ENCODE measurements around the gene CUL3. TPM values are rescaled to one million over a fixed set of nuclear protein-coding genes. Genes with fewer than 3 reads are reported as not detected.

Gene CUL3
- total and polyA plus RNA-seq, 2 experiments from 2014 or later: 86.0 to 125 TPM

- TF ChIP-seq, protein P1, sequence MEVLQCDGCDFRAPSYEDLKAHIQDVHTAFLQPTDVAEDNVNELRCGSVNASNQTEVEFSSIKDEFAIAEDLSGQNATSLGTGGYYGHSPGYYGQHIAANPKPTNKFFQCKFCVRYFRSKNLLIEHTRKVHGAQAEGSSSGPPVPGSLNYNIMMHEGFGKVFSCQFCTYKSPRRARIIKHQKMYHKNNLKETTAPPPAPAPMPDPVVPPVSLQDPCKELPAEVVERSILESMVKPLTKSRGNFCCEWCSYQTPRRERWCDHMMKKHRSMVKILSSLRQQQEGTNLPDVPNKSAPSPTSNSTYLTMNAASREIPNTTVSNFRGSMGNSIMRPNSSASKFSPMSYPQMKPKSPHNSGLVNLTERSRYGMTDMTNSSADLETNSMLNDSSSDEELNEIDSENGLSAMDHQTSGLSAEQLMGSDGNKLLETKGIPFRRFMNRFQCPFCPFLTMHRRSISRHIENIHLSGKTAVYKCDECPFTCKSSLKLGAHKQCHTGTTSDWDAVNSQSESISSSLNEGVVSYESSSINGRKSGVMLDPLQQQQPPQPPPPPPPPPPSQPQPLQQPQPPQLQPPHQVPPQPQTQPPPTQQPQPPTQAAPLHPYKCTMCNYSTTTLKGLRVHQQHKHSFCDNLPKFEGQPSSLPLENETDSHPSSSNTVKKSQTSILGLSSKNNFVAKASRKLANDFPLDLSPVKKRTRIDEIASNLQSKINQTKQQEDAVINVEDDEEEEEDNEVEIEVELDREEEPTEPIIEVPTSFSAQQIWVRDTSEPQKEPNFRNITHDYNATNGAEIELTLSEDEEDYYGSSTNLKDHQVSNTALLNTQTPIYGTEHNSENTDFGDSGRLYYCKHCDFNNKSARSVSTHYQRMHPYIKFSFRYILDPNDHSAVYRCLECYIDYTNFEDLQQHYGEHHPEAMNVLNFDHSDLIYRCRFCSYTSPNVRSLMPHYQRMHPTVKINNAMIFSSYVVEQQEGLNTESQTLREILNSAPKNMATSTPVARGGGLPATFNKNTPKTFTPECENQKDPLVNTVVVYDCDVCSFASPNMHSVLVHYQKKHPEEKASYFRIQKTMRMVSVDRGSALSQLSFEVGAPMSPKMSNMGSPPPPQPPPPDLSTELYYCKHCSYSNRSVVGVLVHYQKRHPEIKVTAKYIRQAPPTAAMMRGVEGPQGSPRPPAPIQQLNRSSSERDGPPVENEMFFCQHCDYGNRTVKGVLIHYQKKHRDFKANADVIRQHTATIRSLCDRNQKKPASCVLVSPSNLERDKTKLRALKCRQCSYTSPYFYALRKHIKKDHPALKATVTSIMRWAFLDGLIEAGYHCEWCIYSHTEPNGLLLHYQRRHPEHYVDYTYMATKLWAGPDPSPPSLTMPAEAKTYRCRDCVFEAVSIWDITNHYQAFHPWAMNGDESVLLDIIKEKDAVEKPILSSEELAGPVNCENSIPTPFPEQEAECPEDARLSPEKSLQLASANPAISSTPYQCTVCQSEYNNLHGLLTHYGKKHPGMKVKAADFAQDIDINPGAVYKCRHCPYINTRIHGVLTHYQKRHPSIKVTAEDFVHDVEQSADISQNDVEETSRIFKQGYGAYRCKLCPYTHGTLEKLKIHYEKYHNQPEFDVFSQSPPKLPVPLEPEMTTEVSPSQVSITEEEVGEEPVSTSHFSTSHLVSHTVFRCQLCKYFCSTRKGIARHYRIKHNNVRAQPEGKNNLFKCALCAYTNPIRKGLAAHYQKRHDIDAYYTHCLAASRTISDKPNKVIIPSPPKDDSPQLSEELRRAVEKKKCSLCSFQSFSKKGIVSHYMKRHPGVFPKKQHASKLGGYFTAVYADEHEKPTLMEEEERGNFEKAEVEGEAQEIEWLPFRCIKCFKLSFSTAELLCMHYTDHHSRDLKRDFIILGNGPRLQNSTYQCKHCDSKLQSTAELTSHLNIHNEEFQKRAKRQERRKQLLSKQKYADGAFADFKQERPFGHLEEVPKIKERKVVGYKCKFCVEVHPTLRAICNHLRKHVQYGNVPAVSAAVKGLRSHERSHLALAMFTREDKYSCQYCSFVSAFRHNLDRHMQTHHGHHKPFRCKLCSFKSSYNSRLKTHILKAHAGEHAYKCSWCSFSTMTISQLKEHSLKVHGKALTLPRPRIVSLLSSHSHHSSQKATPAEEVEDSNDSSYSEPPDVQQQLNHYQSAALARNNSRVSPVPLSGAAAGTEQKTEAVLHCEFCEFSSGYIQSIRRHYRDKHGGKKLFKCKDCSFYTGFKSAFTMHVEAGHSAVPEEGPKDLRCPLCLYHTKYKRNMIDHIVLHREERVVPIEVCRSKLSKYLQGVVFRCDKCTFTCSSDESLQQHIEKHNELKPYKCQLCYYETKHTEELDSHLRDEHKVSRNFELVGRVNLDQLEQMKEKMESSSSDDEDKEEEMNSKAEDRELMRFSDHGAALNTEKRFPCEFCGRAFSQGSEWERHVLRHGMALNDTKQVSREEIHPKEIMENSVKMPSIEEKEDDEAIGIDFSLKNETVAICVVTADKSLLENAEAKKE (CRISPR knock-in tag; IDR thresholded peaks at IDR 0.05): no peak
- no peak for TF ChIP-seq ETS1 (IDR thresholded peaks at IDR 0.05)
- no peak for TF ChIP-seq CTCF (conservative IDR thresholded peaks at IDR 0.05; ENCODE audit: low read depth in 2 of 2)
- TF ChIP-seq NANOG (IDR thresholded peaks at IDR 0.05; ENCODE audit: borderline replicate concordance): no peak
- TF ChIP-seq JUNB (IDR thresholded peaks at IDR 0.05; ENCODE audit: unreplicated experiment): no peak
- TF ChIP-seq ZNF331 (CRISPR knock-in tag; IDR thresholded peaks at IDR 0.05; ENCODE audit: low read depth): no peak
Observed at GRCh38 chr2:224552771-224553170, 32.4 kb downstream of the CUL3 start (continued).

DNA sequence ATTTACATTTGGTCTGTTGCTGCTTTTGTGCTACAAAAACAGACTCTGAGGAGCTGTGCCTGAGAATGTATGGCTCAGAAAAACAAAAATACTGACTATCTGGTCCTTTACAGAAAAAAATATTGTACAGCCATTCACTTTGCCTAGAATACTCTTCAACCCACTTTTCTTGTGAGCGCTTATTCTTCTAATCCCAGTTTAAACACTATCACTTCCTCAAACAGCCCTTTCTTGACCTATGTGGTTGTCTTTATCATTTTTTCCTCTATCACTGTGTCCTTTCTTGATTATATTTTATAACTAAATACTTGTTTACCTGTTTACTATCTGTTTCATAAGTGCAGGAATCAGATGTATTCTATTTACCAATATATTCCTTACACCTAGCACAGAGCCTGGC is 33.5 kb downstream of the CUL3 start:
- Histone ChIP-seq H3K27ac (ENCODE audit: low read depth) (no peak overlapping the region), H3K9me2 (ENCODE audit: insufficient read depth) (no peaks in the 10 kb centered on the region), H3K4me1 (ENCODE audit: insufficient read depth) (peaks cover 14% of the 10 kb centered on the region), H4K20me1 (replicated peaks; ENCODE audit: insufficient read depth) (peaks cover 4% of the 10 kb centered on the region), H3K36me3 (ENCODE audit: insufficient read depth) (no peaks in the 10 kb centered on the region), H3K4me2 (no peak overlapping the region), H3K4me3 (no peak overlapping the region), H2AFZ (no peak overlapping the region), H3K27me3 (ENCODE audit: insufficient read depth) (no peaks in the 10 kb centered on the region), H3F3A (replicated peaks; ENCODE audit: low read depth) (no peaks in the 10 kb centered on the region), H3K79me2 (replicated peaks; ENCODE audit: insufficient read depth) (peaks cover 99% of the 10 kb centered on the region)
- ATAC-seq (no peak), DNase-seq (ENCODE audit: low spot score) (no peak)
- no peak overlapping the region for H3K4me3 Mint-ChIP-seq
- H3K4me1 Mint-ChIP-seq: peaks cover 17% of the 10 kb centered on the region
- H3K9me3 Mint-ChIP-seq: no peaks in the 10 kb centered on the region
- H3K27ac Mint-ChIP-seq: no peak overlapping the region
- H3K36me3 Mint-ChIP-seq (ENCODE audit: low read depth): peaks cover 5% of the 10 kb centered on the region; the same call in 1 of the 3 replicates
- H3K27me3 Mint-ChIP-seq (ENCODE audit: insufficient read depth, low read depth, poor library complexity): peaks cover 5% of the 10 kb centered on the region
- TF ChIP-seq JUNB (IDR thresholded peaks at IDR 0.05; ENCODE audit: unreplicated experiment): no peak
- no peak for TF ChIP-seq POLR2AphosphoS5 (IDR thresholded peaks at IDR 0.05; ENCODE audit: low read depth)
- TF ChIP-seq, protein P1 (CRISPR knock-in tag; IDR thresholded peaks at IDR 0.05): no peak

Measured in GM23338 (cell line).